Measurements from ENCODE around the gene CLK2. TPM values are rescaled to one million over a fixed set of nuclear protein-coding genes. Genes with fewer than 3 reads are reported as not detected.

The CLK2 gene
- total and polyA plus RNA-seq, 9 of the 15 experiments (the other 6 are each of a cell fraction or from before 2014, with no cell fraction given): 13.5 to 81.4 (median 39.6) TPM

GRCh38 chr1:155241069-155241679 lies 32.1 kb downstream of the CLK2 start (continued):
- TF ChIP-seq USF2 (CRISPR knock-in tag; IDR thresholded peaks at IDR 0.05) (peak; percentile 100), REST (IDR thresholded peaks at IDR 0.05; ENCODE audit: borderline replicate concordance) (peak; percentile 97), REST (CRISPR knock-in tag; IDR thresholded peaks at IDR 0.05; ENCODE audit: low read depth) (no peak), NFRKB (IDR thresholded peaks at IDR 0.05; ENCODE audit: low read depth) (peak; percentile 64; the same call in 1 of the 2 replicates), GATAD2A (IDR thresholded peaks at IDR 0.05) (no peak), TOE1 (IDR thresholded peaks at IDR 0.05; ENCODE audit: borderline replicate concordance) (peak; percentile 98), TOE1 (CRISPR knock-in tag; IDR thresholded peaks at IDR 0.05; ENCODE audit: borderline replicate concordance, low read depth) (no peak), CBX3 (IDR thresholded peaks at IDR 0.05; ENCODE audit: borderline replicate concordance in 1 of 2, low read length in 2 of 2) (peak in 1 of 2 experiments; percentile 54; a peak in 1 of 3 replicates), ETV1 (tag; conservative IDR thresholded peaks at IDR 0.05; ENCODE audit: low read depth) (peak; percentile 71), TRIM24 (IDR thresholded peaks at IDR 0.05) (no peak), TAF1 (IDR thresholded peaks at IDR 0.05; ENCODE audit: control insufficient read depth, extremely low read depth, insufficient read depth, low read length, severe bottlenecking) (peak; percentile 19), USF1 (CRISPR knock-in tag; IDR thresholded peaks at IDR 0.05) (peak; percentile 99), ZNF655 (CRISPR knock-in tag; IDR thresholded peaks at IDR 0.05) (no peak), NR2C1 (IDR thresholded peaks at IDR 0.05) (peak; percentile 60; the same call in 1 of the 2 replicates), NR2C1 (tag; IDR thresholded peaks at IDR 0.05) (peak; percentile 69), MITF (IDR thresholded peaks at IDR 0.05) (peak; percentile 70; the same call in 1 of the 2 replicates)
